Activated naive CD8-positive, alpha-beta T cell treated with anti-CD3 and anti-CD28 coated beads, Interleukin-2, amount 50 U/mL, for 16 hours (primary cell): ENCODE measurements around the gene ATP1A1.

Experiments
- DNase-seq: peaks from one replicate; pipeline ENCODE4 v3.0.0-alpha.2; 2020; ENCODE audit warnings: low read depth, low spot score

ATP1A1 gene

GRCh38 chr1:116372191-116372590, 853 bp upstream of the ATP1A1 start:
- DNase-seq: no peak

GRCh38 chr1:116373431-116374352, 648 bp downstream of the ATP1A1 start:
- peak; percentile 14 for DNase-seq

GRCh38 chr1:116374353-116375147, 1.5 kb downstream of the ATP1A1 start:
- DNase-seq: no peak

DNA sequence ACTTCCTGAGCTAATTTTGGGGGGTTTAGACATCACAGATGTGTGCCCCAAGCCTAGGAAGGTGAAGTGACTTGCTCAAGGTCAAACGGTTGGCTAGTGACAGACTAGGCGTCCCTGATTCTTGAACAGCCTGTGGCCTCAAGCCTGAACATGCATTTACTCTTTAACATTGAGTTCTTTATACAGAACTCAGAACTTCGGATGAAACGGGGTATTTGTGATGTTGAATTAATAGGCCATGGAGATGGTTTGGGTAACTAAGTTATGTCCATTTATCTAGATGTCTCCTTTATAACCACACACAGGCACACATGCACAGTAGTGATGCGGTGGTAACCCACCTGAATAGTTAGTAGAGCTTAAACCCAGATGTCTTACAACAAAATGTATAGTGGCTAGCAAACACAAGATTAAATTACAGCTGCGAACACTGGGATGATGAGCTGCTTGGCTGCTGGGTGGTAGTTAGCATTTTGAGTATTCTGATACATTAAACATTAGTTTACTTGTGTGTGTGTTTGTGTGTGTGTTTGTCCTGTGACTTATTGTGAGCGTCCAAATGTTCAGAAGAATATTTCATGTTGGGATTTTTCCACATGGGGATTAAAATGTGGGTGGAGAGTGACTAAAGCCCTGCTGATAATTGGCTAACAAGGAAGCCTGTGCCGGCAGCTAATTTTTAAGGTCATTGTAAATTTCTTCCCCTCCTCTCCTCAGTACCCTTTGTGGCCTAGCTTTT, 2.3 kb downstream of the ATP1A1 start:
- no peak for DNase-seq

DNA sequence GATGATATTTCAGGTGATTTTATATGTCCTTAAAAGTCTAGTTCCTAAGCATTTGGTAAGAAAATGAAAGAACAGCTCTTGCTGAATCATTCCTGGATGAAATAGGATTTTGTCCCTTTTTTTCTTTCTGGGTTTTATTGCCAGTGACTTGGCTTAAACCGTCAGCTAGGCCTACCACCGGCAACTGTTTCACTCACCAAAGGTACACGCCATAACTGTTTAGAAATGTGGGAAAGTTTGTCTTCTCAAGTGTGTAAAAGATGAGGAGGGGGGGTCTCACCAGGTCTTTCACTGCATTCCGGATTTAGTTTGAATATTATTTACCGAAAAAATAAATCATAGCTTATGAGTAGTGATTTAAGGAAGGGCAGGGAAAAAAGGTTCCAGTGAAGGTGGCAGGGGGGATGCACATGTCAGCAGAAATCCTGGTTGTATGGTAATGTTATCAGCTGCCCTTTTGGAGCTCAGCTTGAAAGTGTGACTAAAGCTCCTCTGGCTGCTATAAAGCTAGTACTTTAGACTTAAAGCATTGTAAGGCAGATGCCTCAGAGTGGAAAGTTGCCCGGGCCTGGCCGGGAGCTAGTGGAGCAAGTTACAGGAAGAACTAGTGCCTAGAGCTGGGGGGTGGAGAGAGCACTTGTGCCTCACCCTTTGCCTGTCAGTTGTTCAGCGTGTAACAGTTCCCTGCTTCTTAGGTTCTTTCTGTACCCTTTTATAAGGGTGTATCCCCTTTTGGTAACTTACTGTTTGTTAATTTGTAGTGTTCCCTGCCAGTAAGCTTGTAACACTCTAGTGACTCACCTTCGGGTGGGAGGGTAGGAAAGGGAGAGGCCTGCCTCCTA, 3.1 kb downstream of the ATP1A1 start:
- no peak for DNase-seq

DNA sequence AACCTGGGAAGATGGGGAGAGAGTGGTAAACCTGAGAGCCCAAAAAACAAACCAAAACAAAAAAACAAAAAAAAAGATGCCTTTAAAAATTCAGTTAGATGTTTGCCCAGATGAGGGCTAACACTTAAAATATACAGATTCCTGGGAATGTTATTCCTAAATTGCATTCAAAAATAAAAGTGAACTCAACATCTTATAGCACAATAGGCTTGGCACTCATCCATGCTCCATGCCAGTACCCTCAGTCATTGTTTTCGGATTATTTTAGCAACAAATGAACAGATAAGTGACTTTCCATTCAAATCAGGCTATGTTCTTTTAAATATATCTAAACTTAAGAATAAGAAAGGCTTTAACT, 3.7 kb downstream of the ATP1A1 start:
- no peak for DNase-seq

DNA sequence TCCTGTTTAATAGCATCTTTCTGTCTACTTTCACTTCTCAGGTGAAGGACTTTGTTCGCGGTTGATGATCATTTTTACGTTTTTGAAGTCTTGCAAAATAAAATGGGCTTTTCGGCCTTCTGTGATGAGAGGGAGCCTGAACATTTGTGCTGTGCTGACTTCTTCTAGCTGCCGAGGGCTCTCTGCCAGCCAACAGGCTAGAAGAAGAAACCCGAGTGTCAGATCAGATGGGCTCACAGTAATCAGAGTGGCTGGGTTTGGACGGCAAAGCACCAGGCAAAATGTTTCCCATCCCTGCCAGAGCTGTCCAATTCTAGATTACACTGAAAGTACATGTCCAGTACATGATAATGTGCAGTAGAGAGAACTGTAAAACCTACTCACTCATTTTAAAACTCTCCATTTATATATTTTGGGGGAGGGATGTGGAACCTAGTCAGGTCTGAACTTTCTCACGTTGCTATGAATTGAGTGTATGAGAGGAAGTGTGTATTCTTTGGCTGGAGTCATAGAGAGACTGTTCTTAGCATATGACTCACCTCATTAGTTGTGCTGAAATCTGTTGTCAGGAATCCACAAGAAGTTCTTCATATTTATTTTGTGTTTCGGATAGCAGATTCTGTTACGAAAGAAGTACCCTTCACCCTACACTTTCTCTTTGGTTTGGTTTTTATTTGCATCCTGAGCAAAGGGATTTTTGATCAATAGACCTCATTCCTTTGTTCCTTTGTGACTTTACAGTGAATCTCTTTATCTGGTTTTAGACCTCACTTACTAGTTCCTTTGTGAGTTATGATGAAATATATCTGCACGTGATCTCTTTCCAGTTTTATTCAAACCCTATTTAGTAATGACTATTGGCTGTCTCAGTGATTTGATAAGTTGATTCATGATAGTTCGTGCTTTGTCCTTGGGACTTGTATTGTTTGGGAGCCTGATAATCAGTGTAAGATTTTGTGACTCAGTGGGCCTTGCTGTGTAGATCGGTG, 4.8 kb downstream of the ATP1A1 start:
- DNase-seq: no peak

DNA sequence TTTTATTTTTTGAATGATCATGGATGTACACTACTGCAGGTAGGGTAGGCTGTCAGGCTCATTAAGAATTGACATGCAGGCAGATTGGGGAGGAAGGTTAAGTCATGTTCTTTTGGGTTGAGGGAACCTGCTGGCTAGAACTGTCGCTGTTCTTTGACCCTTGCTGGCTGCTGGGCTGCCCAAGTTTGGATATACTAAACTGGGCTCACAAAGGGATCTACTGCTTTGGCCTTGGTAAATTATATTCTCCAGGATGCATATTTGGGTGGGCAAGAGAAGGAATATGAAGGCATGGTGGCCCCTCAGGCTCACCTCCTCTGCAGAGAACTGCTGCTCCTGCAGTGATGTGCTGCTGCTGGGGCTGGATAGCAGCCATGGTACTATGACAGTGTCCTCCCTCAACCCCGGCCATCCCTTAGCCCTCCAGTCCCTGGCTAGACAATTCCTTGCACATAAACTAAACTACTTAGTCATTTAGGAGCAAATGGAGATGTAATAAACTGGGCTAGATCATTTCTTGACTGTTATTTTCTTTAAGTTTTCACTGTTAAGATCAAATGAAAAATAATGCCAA, 6.1 kb downstream of the ATP1A1 start:
- no peak for DNase-seq

DNA sequence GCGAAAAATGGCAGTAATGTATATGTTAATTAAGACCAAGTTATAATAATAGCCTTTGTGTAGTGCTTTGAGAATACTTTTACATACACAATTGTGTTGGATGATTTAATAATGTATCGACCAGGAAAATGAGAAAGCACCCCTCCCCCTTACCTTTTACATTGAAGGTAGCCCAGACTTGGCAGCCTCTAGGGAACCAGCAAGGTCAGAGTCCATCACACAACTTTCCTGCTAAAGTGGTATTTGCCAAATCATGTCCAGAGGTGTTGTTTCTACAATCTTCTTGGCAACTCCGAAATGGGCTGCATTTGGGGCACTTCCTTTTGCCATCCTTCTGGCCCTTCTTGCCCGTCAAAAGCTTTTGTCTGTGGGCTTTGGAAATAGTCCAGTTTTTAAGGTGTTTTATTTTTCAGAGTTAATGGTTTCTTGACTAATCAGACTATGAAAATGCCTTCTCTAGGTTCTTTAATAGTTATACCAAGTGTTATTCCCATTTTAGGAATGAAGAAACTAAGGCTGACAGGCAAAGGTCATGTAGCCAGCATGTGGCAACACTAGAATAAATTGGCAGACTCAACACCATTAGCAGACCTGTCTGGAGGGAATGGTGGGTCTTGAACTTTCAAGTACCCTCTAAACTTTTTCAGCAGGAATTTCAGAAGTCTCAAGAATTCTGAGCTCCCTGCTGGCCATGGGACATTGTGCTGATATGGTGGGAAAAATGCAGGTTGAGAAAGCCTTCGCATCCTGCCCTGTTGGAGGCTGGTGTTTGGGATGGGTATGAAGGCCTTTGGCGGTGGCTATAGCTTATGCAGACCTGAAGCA, 6.8 kb downstream of the ATP1A1 start:
- no peak for DNase-seq

GRCh38 chr1:116380499-116381242, 7.6 kb downstream of the ATP1A1 start:
- DNase-seq: no peak

DNA sequence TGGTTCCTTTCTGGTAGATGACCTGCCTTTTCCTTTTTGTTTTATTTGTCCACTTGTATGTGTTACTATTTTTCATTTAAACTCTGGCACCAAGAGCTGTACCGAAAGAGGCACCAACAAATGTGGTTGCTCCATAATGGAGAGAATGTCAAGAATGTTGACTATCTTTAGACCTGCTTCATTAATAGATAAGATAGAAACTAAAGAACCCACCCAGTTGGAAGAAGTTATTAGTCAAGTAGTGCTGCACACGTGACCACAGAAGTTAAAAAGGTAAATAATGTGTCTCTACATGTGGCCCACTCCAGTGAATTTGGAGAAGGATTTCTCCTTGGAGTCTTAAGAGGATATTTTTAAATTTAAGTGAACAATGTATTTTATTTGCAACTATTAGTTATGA, 9.3 kb downstream of the ATP1A1 start:
- DNase-seq: no peak

DNA sequence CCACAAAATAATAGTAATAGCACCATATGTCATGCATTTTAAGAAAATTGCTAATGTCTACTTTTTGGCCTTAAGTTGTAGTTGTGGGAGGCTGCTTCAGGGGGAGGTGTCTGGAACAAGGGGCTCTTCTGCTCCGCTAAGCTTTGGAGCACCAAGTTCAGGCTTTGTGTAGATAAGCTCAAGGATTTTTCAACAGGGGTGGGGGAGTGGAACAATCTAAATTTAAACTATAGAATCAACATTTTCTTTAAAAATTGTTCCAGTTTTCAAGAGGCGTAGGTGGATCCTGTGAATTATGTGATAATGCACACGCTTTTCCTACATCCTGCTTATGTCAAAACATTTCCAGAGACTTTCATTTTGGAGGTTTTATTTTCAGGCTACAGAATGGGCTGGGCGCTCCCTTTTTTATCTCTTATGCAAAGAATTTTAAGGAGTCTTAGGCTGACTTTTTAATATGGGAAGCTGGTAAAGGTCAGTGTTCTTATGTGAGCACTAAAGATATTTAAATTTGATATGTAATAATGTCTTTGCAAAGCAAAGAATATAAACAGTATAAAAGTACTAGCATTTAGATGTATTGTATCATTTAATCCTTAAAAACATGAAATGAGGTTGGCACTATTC, 9.9 kb downstream of the ATP1A1 start:
- DNase-seq: no peak

DNA sequence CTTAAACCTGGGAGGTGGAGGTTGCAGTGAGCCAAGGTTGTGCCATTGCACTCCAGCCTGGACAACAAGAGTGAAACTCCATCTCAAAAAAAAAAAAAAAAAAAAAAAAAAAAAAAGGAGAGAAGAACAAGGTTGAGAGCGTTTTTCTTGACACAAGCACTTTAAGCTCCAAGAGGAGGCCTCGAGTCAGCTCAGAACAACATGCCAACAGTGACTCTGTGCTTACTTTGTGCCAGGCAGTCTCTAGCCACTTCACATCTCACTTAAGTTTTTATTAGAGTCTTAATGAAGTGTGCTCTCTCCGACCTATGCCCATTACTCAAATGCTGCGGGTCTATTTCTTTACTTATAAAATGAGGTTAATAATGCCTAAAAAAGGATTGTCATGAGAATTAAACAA, 13.0 kb downstream of the ATP1A1 start:
- no peak for DNase-seq

- no peak for DNase-seq
These were observed 14.5 kb downstream of the ATP1A1 start for GRCh38 chr1:116387551-116387950.

DNA sequence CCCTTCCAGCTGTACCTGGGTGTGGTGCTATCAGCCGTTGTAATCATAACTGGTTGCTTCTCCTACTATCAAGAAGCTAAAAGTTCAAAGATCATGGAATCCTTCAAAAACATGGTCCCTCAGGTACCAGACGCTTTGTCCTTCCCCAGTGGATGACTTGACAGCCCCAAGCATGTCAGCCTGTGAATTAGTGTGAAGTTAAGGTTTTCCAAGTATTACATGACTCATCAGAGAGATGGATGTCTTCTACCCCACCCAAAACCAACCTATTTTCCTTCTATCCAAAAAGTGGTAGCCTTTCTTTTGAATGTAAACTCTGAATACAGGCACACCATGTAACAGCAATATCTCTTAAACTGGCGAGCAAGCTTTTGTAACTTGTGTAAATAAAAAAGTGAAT, 15.1 kb downstream of the ATP1A1 start:
- DNase-seq: no peak

- DNase-seq: no peak
These were observed 16.0 kb downstream of the ATP1A1 start for GRCh38 chr1:116389013-116389412.

- no peak for DNase-seq
These were observed 16.6 kb downstream of the ATP1A1 start for GRCh38 chr1:116389686-116390085.

DNA sequence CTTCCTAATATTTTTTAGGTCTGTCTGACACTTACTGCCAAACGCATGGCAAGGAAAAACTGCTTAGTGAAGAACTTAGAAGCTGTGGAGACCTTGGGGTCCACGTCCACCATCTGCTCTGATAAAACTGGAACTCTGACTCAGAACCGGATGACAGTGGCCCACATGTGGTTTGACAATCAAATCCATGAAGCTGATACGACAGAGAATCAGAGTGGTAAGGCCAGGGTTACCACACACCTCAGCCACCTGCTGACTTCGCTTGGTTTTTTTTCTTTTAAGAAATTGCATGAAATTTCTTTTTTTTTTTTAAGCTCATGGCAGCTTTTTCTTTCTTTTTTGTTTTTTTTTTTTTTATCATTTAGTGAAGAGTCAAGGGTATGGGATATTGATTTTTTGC, 17.2 kb downstream of the ATP1A1 start:
- no peak for DNase-seq
